HG03039 (cell line): ENCODE results near the gene ATP2A3.
"Not testable (repeated sequence)": the region's sequence is repeated elsewhere in the genome, so short reads cannot be mapped to it uniquely, and the experiment has no call there.

Experiments used
- ATAC-seq: cut with Tn5 transposase; IDR thresholded peaks from one replicate; pipeline ENCODE4 v1.9.1; 2021; ENCODE audit warnings: mild to moderate bottlenecking, moderate library complexity; ENCODE audit not compliant: unreplicated experiment

ATP2A3 gene

DNA sequence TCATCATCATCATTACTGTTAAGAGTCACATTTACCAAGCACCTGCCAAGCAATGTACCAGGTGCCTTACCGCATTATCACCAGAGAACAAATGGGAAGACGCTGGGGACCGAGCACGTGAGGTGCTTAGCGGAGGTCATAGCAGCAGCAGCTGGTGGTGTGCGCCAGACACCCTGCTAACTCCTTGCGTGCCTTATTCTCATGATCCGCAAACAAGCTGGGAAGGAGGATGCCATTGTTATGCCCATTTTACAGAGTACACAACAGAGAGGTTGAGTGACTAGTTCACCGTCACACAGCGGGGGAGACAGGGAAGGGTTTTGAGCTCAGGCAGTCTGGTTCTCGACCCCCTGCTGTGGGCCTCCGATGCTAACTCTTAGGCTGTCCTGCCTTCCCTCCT is 7.3 kb downstream of the ATP2A3 start:
- no peak for ATAC-seq

DNA sequence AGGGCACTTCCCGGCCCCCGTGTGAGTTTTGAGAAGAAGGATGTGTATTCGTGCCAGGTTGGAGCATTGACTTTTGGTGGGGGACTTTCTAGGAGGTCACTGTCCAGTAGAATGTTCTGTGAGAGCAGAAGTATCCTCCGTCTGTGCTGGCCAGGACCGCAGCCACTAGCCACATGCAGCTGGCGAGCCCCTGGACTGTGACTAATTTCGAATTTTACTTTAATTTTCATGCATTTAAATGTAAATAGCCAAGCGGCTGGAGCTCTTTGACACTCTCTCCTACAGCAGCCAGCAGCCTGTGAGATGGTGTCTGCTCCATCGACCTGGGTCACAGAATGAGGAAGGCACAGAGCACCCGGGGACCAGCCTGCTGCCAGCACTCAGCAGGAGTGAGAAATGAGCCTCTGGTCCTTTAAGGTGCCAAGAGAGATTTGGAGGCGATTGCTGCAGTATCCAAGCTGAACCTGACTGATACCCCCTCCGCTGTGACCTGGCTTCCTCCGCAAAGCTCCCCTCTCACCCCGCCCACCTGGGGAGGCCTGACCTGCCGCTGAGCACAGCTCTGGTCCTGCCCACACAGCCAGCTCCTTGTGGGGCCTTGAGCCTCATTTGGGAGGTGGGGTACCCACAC is 7.8 kb downstream of the ATP2A3 start:
- ATAC-seq: no peak

DNA sequence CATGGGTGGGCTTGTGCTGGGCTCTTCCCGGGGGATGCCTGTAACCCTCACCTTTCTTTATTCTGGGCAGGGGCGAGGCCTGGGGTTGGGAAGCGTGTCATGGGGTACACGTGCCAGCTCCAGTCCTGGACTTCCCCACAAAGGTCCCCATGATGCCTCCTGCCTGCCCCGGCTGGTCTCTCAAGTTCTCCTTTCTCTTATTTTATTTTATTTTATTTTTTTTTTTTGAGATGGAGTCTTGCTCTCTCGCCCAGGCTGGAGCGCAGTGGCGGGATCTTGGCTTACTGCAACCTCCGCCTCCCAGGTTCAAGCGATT is 8.6 kb downstream of the ATP2A3 start:
- no peak for ATAC-seq

DNA sequence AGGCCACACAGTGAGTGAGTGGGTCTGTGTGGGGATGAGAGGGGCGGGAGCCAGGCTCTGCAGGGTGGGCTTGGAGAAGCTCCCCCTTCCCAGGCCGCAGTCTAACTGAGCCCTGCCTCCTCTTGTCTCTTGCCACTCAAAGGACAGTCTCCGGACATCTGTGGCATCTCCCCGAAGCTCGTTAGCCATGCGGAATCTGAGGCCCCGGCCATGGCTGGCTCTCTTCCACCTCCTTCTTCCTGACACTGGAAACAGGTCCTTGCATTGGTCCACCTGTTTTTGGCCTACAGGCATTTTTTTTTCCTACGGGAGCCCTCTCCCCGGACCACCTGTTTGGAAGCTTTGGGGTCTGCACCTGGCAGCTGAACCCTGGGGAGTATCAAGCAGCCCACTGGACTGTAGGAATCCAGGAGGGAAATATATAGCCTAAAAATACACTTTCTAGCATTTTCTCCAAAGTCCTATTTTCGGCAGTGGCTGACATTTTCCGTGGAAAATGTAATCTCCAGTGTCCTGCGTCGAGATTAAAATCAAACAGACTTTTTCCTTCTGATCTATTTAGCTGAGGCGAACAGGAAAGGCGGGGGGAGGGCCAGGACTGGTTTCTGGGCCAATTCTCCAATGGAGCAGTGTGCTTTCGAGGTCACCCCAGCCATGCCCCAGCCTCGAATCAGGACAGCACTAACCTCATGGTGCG is 9.1 kb downstream of the ATP2A3 start:
- ATAC-seq: no peak

DNA sequence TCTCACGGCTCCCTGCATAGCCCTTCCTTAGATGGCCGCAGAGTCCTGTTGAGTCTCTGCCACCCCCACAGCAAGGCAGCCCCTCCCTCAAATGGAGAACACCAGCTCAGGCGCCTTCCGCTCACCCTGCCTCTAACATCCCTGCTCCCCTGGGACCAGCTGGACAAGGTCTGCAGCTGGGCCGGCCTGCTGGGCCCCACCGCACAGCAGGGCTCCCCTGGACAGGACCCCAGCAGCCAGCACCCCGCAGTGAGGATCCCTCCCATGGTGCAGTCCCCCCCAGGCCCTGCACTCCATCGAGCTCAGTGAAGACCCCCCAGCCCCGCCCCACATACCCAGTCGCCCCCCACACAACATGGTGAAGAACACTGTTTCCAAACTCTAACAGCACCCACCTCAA is 10.2 kb downstream of the ATP2A3 start:
- ATAC-seq: no peak

DNA sequence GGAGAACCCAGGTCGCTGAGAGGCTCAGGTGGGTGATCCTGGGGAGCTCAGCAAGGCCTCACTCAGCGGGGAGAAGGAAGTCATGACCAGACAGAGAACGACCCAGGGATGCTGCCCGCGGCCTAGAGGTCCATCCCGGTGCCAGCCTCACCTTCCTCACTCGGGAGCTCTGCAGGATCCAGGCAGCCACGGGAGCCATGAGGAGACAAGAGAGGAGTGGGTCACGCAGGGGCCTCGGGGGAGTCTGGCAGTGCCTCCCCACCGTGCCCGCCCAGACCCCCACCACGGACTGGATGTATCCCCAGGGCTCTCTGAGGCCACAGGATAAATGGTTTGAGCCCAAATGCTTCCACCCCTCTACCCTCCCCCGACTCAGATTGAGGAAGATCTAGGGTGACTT is 10.7 kb downstream of the ATP2A3 start:
- no peak for ATAC-seq

DNA sequence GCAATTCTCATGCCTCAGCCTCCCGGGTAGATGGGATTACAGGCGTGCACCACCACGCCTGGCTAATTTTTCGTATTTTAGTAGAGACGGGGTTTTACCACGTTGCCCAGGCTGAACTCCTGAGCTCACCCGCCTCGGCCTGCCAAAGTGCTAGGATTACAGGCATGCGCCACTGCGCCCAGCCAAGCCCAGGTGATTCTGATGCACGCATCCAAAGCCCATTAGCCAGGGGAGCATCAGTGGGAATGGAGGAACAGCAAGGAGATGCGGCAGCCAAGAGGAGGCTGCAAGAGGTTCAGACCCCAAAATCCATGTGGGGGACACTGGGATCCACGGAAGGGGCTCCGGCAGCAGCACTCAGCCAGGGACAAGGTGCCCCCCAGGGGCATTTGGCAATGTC is 12.1 kb downstream of the ATP2A3 start:
- ATAC-seq: no peak

DNA sequence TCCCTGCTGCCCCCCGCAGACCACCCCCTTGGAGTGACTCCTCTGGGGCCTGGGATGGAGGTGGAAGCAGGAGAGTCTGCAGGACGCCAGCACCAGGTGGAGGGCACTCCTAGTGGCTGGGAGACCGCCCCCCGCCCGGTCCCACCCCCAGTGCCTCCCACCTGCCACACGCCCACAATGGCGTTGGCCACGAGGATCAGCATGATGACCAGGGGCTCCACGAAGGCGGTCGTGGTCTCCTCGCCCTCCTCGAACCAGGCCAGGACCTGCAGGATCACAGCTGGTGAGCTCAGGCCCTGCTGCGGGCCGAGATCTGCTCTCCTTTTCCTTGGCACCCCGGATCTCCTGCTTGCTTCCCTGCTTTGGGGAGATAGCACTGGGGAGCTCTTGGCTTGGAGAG is 12.8 kb downstream of the ATP2A3 start:
- no peak for ATAC-seq

DNA sequence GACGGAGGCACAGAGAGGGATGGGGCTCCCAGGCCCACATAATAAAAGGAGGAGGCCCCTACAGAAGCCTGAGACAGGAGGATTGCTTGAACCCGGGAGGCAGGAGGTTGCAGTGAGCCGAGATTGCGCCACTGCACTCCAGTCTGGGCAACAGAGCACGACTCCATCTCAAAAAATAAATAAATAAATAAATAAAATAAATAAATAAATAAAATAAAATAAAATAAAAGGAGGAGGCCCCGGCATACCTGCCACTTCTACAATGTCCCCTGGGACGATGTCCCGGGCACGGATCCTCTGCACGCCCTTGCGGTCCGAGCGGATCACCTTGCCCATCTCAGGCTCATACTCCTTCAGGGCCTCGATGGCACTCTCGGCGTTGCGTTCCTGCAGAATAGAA is 13.2 kb downstream of the ATP2A3 start:
- ATAC-seq: no peak

DNA sequence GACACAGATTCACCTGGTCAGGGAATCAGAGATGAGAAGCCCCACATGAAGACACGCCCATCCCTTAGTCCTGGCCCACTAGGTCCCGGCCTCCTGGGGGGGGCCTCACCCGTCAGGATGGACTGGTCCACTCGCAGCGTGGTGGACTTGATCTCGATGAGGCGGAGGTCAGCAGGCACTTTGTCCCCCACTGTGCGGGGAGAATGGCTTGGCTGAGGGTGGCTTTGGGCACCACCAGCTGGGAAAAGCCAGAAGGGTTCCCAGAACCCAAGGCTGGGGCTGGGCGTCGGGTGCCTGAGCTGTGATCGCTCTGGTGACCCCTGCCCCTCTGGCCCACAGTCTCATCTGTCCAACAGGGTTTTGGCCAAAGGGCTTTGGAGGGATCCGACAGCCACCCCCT is 13.7 kb downstream of the ATP2A3 start:
- ATAC-seq: no peak

DNA sequence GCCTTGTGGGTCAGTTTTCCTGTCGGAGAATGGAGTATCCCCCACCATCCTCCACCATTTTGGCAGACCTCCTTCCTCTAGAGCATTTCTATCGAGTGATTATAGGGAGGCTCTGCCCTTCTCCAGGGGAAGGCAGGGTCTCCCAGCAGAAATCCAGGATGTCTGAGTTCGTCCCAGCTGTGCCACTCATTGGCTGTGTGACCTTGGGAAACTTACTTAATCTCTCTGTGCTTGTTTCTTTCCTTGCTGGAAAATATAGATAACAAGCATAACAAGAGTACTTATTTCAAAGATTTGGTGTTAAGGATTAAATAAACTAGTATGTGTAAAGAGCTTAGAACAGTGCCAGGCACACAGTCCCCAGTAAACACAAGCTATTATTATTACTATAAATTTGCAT is 14.8 kb downstream of the ATP2A3 start:
- no peak for ATAC-seq

DNA sequence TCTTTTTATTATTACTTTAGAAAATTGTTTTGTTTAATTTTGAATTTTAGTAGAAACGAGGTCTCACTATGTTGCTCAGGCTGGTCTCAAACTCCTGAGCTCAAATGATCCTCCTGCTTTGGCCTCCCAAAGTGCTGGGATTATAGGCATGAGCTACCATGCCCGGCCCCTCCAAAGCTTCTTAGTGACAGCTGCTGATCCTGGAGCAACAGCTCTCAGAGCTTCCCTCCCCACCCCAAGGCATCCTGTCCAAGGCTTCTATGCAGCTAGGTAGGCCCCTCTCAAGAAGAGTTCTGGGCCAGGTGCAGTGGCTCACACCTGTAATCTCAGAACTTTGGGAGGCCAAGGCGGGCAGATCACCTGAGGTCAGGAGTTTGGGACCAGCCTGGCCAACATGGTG is 15.7 kb downstream of the ATP2A3 start:
- not testable (repeated sequence) for ATAC-seq

DNA sequence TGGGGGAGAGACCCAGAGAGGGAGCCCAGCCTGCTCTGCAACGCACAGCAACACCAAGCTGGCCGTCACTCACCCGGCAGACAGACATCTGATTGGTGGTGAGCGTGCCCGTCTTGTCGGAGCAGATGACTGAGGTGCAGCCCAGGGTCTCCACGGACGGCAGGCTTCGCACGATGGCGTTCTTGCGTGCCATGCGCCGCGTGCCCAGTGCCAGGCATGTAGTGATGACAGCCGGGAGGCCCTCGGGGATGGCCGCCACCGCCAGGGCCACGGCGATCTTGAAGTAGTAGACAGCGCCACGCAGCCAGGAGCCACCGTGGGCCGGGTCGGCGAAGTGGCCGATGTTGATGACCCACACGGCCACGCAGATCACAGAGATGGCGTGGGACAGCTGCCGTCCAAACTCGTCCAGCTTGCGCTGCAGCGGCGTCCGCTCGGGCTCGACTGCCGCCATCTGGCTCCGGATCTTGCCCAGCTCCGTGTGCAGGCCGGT is 16.9 kb downstream of the ATP2A3 start:
- no peak for ATAC-seq

DNA sequence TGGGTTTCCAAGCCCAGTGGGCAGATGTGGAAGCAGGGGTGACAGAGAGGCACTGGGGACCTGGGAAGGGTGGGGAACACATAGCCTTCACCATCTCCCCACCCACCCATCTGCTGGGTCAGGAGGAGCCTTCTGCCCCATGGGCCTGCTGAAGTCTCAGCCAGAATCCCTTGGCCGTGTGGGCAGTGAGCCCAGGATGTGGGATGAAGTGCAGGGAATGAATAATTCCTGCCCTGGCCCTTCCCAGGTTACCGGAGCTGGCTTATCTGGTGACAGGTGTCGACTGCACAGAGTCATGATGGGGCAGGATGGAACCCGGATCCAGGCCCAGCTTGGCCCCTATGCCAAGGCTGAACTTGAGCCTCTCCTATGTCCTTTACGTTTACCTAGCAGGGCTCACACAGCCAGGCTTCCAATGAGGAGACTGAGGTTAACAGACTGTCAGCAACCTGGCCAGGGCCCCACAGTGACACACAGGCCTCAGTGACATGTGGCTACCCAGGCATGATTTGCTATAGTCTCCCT is 17.5 kb downstream of the ATP2A3 start:
- no peak for ATAC-seq

DNA sequence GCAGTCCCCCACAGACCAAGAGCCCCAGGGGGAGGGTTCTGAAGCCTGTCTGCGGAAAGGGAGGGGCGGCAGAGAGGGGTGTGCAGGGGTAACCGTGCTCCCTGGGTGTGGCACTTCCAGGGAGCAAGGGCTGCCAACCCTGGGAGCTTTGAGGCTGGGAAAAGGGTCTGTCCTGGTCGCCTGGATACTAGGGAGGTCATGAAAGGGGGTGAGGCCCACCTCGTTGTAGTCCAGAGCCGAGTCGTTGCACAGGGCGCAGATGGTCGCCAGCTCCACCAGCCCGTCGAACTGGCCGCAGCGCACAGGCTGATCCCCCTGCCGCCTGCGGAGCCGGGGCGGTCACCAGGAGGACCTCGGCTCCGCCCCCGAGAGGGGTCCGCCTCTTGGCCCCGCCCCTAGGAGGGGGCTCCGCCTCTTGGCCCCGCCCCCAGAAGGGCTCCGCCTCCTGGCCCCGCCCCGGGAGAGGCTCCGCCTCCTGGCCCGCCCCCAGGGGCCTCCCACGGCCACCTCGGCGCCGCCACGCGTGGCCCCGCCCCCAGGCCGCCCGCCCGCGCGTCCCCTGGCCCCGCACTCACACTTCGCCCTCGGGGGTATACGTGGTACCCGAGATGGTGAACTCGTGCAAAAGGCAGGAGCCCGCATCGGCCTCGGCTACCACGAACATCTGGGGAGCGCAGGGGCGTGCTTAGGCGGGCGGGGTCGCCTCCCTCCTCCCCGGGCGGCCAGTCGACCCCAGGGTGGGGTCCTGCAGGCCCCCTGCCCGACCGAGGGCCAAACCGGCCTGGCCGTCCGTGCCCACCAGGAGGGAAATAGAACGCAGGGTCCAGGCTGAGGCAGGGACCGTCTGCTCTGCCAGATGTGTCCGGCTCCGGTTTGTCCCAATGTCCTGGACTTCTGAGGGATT is 19.5 kb downstream of the ATP2A3 start:
- ATAC-seq: no peak

DNA sequence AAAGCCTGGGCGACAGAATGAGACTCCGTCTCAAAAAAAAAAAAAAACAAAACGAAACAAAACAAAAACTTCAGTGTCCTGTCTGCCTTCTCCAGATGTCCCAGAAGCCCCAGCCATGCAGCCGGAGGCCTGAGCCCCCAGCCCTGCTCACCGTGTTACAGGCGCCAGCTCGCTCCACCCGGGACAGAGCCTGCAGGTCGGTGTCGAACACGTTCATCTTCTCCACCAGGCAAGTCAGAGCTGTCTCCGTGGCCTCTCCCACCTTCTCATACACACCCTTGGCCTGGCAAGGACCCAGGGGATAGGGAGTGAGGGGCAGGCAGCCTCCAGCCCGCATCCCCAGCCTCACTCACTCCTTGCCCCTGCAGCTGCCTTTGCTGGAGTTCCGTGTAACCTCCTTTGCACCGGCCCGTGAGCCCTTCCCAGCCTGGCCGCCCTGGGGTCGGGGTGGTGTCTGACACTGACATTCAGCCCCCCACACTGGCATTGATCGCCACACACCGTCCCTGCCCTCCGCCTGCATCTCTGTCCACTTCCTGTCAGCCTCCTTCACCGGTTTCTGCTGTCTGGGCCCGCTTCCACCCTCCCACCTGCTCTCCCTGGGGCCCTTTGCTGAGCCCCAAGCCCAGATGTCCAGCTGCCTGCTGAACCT is 20.9 kb downstream of the ATP2A3 start:
- no peak for ATAC-seq

DNA sequence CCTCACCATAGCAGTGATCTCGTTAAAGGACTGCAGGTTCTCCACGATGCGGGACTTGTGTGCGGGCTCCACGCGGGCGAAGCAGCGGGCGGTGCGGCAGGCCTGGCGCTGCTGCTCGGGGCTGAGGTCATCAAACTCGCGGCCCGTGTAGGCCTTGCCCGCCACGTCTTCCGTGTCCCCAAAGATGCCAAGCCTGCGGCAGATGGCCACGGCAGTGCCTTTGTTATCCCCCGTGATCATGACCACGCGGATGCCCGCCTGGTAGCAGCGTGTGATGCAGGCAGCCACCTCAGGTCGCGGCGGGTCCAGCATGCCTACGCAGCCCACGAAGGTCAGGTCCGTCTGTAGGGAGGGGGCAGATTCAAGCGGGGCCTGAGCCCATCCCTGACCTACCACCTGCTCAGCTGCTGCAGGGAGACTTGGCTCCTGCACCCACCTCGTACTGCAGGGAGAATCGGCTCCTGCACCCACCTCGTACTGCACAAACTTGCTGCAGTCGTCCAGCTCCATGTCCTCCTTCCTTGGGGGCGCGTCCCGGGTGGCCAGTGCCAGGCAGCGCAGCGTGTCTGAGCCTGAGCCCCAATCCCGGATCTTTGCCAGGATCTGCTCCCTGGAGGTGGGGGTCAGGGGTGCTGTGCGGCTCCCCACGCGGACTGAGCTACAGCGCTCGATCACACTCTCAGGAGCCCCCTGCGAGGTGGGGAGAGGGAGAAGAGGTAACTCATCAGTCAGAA is 23.1 kb downstream of the ATP2A3 start:
- no peak for ATAC-seq

DNA sequence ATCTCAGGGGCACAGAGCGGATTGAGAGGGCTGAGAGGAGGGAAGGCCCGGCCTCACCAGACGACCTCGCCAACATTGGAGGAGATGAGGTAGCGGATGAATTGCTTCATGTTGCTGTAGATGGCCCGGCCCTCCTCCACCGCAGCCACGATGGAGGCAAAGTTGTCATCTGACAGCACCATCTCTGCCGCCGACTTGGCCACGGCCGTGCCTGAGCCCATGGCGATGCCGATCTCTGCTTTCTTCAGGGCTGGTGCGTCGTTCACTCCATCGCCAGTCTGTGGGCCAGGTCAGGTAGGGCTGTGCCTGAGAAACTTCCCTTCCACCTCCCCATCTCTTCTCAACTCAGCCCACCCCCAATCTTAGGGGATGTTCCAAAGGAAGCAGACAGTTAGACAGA is 26.9 kb downstream of the ATP2A3 start:
- no peak for ATAC-seq

DNA sequence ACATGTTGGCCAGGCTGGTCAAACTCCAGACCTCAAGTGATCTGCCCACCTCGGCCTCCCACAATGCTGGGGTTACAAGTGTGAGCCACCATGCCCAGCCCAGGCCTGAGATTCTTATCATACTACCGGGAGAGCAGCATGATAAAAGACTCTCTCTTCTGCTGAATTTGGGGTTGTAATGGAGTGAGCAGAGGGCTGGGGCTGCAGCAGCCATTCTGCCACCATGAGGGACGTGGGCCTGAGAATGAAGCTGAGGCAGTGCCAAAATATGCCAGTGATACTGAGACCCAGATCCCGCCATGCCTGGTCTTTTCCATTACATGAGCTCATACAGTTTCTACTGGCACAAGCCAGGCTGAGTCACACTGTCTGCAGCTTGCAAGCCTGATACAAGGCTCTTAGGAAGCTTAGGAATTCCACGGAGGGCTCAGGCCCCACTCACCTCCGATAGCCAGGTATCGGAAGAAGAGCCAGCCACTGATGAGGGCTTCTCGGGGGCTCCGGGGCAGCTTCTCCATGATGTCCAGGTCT is 28.3 kb downstream of the ATP2A3 start:
- ATAC-seq: no peak

DNA sequence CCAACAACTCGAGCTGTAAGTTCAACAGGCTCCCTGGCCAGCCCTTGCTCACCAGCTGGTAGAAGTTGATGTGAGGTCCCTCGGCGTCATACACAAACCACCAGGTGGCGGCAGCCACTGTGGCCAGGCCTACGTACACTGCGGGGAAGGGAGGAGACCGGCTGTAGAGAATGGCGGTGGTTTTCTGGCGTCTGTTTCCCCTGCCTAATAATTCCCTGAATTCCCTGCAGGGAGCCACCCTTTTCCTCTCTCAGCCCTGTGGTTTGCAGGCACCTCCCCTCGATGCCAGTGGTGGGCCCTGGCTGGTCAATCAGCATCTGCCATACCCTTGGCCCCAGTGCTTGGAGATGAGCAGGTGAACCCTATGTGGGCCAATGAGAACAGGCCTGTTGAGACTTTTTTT is 29.1 kb downstream of the ATP2A3 start:
- ATAC-seq: no peak
